Fibroblast of lung (primary cell): ENCODE measurements around the gene SCD.

Experiments
- CTCF ChIP-seq, 2 donors: IDR thresholded peaks in 1 of 2; conservative IDR thresholded peaks in 1 of 2; 1 replicate in 1 of 2; 2 replicates in 1 of 2; pipeline ENCODE4 v1.5.1; 2011 to 2012; ENCODE audit warnings: low read length in 2 of 2, control low read depth in 1 of 2, inconsistent platforms in 1 of 2, low read depth in 1 of 2, mild to moderate bottlenecking in 1 of 2
- EZH2 ChIP-seq: IDR thresholded peaks from 2 replicates; pipeline ENCODE4 v1.5.1; 2012; ENCODE audit warnings: low read length, control low read depth, mild to moderate bottlenecking; ENCODE audit errors: missing control alignments

DNA sequence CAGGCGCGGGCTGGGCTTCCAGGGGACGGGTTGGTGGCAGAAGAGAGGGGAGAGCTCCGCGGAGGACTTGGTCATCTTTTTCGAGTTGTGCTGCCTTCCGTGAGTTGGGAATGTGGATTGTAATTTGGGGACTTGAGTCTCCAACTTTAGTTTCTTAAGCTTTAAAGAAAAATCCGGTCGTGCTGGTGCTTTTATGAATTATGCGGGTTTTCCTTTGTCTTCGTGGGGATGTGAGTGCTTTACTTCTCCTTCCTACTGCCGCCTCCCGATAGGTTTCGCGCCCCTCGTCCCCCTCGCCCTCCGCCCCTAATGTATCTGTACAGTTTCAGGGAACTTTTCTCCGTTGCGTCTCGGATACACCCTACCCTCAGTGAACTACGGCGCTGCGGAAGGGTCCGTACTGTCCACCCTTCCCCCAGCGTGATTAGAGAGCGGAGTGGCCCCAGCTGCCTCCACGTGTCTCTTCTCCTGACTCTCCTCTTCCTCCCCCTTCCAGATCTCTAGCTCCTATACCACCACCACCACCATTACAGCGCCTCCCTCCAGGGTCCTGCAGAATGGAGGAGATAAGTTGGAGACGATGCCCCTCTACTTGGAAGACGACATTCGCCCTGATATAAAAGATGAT is 649 bp downstream of the SCD start:
- TF ChIP-seq CTCF (conservative IDR thresholded peaks at IDR 0.05 in 1 of 2, IDR thresholded peaks at IDR 0.05 in 1 of 2; ENCODE audit: low read depth in 1 of 2, low read length in 2 of 2) (no peak), EZH2 (no peak)
